Measurements from ENCODE around the gene SCP2.

The SCP2 gene

GRCh38 chr1:52927212-52928014 lies at the start of gene SCP2:
SCP2 (plus strand) TSS chr1:52927276; CDS start chr1:52927397, 121 bp downstream.
- Histone ChIP-seq H3K4me1 (ENCODE audit: control insufficient read depth, low read length) (no peaks in the 10 kb centered on the region), H3F3A (ENCODE audit: control insufficient read depth, insufficient read depth) (no peaks in the 10 kb centered on the region), H3K79me2 (ENCODE audit: control insufficient read depth, low read length) (no peaks in the 10 kb centered on the region), H3K9me3 (ENCODE audit: control insufficient read depth, insufficient read depth, low read length) (no peaks in the 10 kb centered on the region), H3K36me3 (ENCODE audit: control insufficient read depth, low read length) (no peaks in the 10 kb centered on the region), H3K4me3 (ENCODE audit: low read length) (no peak within 1 kb of the TSS), H3K4me2 (ENCODE audit: low read length) (no peak within 1 kb of the TSS), H4K20me1 (ENCODE audit: control insufficient read depth, insufficient read depth, low read depth, low read length) (no peaks in the 10 kb centered on the region), H3K9me2 (replicated peaks; ENCODE audit: control insufficient read depth, low read length) (no peaks in the 10 kb centered on the region), H3K27me3 (ENCODE audit: control insufficient read depth, low read length) (no peaks in the 10 kb centered on the region), H3K27ac (ENCODE audit: low read depth, low read length) (no peak within 1 kb of the TSS)
- TF ChIP-seq EZH2phosphoT487 (IDR thresholded peaks at IDR 0.05; ENCODE audit: borderline replicate concordance, low read length) = no peak
- no peak for TF ChIP-seq CTCF (IDR thresholded peaks at IDR 0.05; ENCODE audit: low read depth, low read length, poor library complexity, severe bottlenecking)

GRCh38 chr1:52877554-52877953 lies 49.5 kb upstream of the SCP2 start:
- H3K4me3 ChIP-seq (ENCODE audit: low read length) = no peak overlapping the region
- no peaks in the 10 kb centered on the region for H3K79me2 ChIP-seq (ENCODE audit: control insufficient read depth, low read length)
- H4K20me1 ChIP-seq (ENCODE audit: control insufficient read depth, insufficient read depth, low read depth, low read length) = no peaks in the 10 kb centered on the region
- H3F3A ChIP-seq (ENCODE audit: control insufficient read depth, insufficient read depth) = no peaks in the 10 kb centered on the region
- no peaks in the 10 kb centered on the region for H3K27me3 ChIP-seq (ENCODE audit: control insufficient read depth, low read length)
- no peaks in the 10 kb centered on the region for H3K9me2 ChIP-seq (replicated peaks; ENCODE audit: control insufficient read depth, low read length)
- no peaks in the 10 kb centered on the region for H3K9me3 ChIP-seq (ENCODE audit: control insufficient read depth, insufficient read depth, low read length)
- no peak overlapping the region for H3K27ac ChIP-seq (ENCODE audit: low read depth, low read length)
- TF ChIP-seq EZH2phosphoT487 (IDR thresholded peaks at IDR 0.05; ENCODE audit: borderline replicate concordance, low read length) = no peak
- TF ChIP-seq CTCF (IDR thresholded peaks at IDR 0.05; ENCODE audit: low read depth, low read length, poor library complexity, severe bottlenecking) = no peak
- H3K4me1 ChIP-seq (ENCODE audit: control insufficient read depth, low read length) = no peaks in the 10 kb centered on the region
- H3K4me2 ChIP-seq (ENCODE audit: low read length) = no peak overlapping the region
- H3K36me3 ChIP-seq (ENCODE audit: control insufficient read depth, low read length) = no peaks in the 10 kb centered on the region

- Histone ChIP-seq H3K27me3 (ENCODE audit: control insufficient read depth, low read length) (no peaks in the 10 kb centered on the region), H4K20me1 (ENCODE audit: control insufficient read depth, insufficient read depth, low read depth, low read length) (no peaks in the 10 kb centered on the region), H3K36me3 (ENCODE audit: control insufficient read depth, low read length) (no peaks in the 10 kb centered on the region), H3K27ac (ENCODE audit: low read depth, low read length) (no peak overlapping the region), H3K4me2 (ENCODE audit: low read length) (no peak overlapping the region), H3K4me3 (ENCODE audit: low read length) (no peak overlapping the region), H3K4me1 (ENCODE audit: control insufficient read depth, low read length) (no peaks in the 10 kb centered on the region), H3K9me2 (replicated peaks; ENCODE audit: control insufficient read depth, low read length) (no peaks in the 10 kb centered on the region), H3F3A (ENCODE audit: control insufficient read depth, insufficient read depth) (no peaks in the 10 kb centered on the region), H3K9me3 (ENCODE audit: control insufficient read depth, insufficient read depth, low read length) (no peaks in the 10 kb centered on the region), H3K79me2 (ENCODE audit: control insufficient read depth, low read length) (no peaks in the 10 kb centered on the region)
- TF ChIP-seq CTCF (IDR thresholded peaks at IDR 0.05; ENCODE audit: low read depth, low read length, poor library complexity, severe bottlenecking) (no peak), EZH2phosphoT487 (IDR thresholded peaks at IDR 0.05; ENCODE audit: borderline replicate concordance, low read length) (no peak)
These were observed 46.9 kb upstream of the SCP2 start for GRCh38 chr1:52880206-52880605.

Measured in DOHH2 (cell line).